Fibroblast of skin of left quadriceps (primary cell): ENCODE data around the gene HSPA4L.

Source experiments
- DNase-seq, 2 experiments: peaks; one replicate each; pipeline ENCODE4 v3.0.0-alpha.2; 2013; ENCODE audit warnings: low read depth in 2 of 2

Gene HSPA4L

GRCh38 chr4:127870281-127870680 lies 88.2 kb downstream of the HSPA4L start:
- DNase-seq: no peak

- peak; percentile 40 to 44 for DNase-seq
Measured at GRCh38 chr4:127870688-127871087, 88.6 kb downstream of the HSPA4L start.

- DNase-seq: no peak
Measured at GRCh38 chr4:127875791-127876190, 93.7 kb downstream of the HSPA4L start.

- peak; percentile 89 to 90 for DNase-seq
Measured at GRCh38 chr4:127880763-127881562, 98.8 kb downstream of the HSPA4L start, which contains the start of gene PLK4. TSS of gene PLK4 (plus strand) at chr4:127880893. CDS start at chr4:127881135, 242 bp downstream.

GRCh38 chr4:127881563-127881864 lies 99.4 kb downstream of the HSPA4L start:
- no peak for DNase-seq

GRCh38 chr4:127888559-127888958 lies 106.4 kb downstream of the HSPA4L start:
- DNase-seq: no peak

- DNase-seq: no peak
Measured at GRCh38 chr4:127889903-127890302, 107.8 kb downstream of the HSPA4L start.
